ENCODE results near the gene PRR7.

Gene PRR7

DNA sequence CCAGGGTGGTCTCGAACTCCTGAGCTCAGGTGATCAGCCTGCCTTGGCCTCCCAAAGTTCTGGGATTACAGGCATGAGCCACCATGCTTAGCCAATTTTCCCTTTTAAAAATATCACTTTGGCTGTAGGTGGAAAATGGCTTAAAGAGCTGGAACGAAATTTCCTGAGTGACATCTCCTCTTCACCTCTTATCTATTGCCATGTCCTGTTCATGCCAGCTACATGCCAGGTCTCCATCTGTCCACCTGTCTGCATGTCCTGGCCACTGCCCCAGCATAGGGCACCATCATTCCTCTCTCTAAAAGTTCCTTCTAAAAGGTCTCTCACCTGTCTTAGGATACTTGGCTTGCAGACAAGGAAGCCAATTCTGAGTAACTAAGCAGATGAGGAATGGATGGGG is 22.9 kb upstream of the PRR7 start:
- DNase-seq: no peak

DNA sequence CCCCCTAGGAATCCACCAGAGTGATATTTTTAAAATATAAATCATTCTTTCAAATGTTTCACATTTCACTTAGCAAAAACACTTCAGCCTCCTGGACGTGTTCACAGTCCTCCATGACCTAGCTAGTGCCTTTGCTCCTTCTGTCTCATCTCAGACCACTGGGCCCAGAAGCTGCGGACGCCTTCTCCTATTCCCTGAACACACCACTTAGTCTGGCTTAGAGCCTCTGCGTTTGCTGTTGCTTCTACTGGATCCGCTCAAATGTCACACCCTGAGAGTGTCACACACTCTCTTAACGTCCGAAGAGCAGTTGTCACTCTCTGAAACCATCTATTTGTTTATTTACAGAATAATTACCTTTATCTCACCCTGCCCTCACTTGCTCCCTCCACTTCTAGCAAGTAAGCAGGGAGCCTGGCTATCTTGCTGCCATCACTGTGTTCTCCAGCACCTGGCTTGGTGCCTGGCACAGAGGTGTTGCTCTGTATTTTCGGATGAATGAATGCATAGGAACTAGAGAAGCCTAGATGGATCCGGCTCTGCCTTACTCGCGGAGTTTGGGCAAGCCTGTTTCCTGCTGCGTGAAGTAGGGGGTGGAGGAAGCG is 21.3 kb upstream of the PRR7 start:
- no peak for DNase-seq

- DNase-seq: peak; percentile 84 to 100 (median 99)
Measured at GRCh38 chr5:177425801-177426565, 20.6 kb upstream of the PRR7 start.

DNA sequence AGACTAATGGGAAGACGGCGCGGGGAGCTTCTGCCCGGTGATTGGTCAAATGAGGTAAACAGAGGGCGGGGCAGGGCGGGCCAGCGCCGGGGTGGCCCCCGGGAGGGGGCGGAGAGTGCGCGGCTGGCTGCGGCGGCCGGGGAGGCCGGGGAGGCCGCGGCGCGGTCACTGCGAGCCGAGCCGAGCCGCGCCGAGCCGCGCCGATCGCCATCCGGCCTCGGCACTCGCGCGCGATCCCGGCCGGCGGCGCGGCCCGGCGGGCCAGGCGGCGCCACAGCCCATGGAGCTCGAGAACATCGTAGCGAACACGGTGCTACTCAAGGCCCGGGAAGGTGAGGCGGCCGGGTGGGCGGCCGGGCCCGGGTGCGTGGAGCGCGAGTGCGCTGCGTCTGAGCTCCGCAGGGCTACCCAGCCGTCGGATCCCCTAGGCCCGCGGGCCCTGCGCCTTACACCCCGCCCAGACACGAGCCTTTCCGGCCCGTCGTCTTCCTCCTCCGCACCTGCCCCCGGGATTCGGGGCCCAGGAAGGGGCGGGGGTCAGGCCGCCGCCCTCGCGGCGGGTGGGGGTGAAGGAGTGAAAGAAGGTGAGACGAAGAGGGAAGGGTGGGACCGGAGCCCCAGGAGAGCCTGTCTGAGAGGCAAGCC is 19.9 kb upstream of the PRR7 start, which contains the start of gene GRK6:
GRK6 (plus strand) TSS at position 111 of the 645 bp plus-strand sequence; CDS start at position 281, 170 bp downstream.
- DNase-seq: peak in 5 of 51 donors; percentile 40 to 56 (median 46)

- peak in 1 of 51 donors; percentile 10 for DNase-seq
Measured at GRCh38 chr5:177427211-177427822, 19.3 kb upstream of the PRR7 start.

DNA sequence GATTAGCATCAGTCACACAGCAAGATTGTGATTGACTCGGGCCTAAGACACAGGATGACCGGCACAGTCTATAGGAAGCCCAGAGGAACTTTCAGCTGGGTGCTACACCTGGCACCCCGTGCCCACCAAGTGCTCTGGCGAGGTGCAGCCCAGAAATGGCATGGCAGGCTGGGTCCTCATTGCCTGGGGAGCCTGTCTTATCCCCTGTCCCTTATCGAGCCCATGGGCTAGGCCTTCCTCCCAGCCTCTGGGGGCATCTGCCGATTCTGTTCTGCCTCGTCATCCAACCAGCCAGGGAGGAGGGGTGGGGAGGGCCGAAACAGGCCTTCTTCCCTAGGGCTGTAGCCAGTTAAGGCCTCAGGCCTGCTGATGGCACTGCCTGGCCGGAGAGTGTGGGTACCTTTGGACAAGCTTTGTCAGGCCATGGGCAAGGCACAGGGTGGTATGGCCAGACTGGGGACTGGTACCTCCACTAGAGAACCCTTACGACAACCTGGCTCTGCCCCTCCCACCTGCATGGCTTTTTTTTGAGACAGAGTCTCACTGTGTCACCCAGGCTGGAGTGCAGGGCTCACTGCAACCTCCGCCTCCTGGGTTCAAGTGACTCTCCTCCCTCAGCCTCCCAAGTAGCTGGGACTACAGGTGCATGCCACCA is 18.6 kb upstream of the PRR7 start:
- no peak for DNase-seq

DNA sequence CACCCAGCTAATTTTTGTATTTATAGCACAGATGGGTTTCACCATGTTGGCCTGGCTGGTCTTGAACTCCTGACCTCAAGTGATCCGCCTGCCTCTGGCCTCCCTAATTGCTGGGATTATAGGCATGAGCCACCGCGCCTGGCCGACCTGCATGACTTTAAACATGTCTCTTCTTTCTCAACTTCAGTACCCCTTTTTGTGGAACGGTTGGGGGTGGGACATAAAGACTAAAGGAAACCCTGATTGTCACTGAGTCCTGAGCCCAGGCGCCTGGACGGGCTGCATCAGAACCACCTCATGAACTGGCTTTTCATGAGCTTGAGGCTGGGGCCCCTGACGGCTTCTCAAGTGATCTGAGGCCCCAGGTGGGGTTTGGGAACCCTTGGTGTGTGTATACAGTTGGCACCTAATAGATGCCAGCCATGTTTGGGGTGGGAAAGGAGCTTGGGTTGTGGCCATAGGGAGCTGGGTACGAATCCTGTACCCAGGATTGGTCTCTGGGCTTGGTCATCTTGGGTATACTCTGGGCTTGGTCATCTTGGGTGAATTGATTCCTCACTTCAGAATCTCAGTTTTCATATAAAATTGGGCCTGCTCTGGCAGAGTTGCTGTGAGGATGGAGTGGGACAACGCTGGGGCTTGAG is 17.9 kb upstream of the PRR7 start:
- DNase-seq: no peak

GRCh38 chr5:177429248-177430040 is 17.2 kb upstream of the PRR7 start:
- peak in 14 of 51 donors; percentile 12 to 58 (median 18) for DNase-seq

- no peak for DNase-seq
Measured at GRCh38 chr5:177430140-177430951, 16.3 kb upstream of the PRR7 start.

GRCh38 chr5:177430972-177431316 is 15.7 kb upstream of the PRR7 start:
- no peak for DNase-seq

GRCh38 chr5:177431317-177432142 is 15.1 kb upstream of the PRR7 start:
- peak in 6 of 51 donors; percentile 11 to 32 (median 20) for DNase-seq

- peak in 30 of 51 donors; percentile 9 to 69 (median 43) for DNase-seq
Measured at GRCh38 chr5:177432143-177432838, 14.3 kb upstream of the PRR7 start.

DNA sequence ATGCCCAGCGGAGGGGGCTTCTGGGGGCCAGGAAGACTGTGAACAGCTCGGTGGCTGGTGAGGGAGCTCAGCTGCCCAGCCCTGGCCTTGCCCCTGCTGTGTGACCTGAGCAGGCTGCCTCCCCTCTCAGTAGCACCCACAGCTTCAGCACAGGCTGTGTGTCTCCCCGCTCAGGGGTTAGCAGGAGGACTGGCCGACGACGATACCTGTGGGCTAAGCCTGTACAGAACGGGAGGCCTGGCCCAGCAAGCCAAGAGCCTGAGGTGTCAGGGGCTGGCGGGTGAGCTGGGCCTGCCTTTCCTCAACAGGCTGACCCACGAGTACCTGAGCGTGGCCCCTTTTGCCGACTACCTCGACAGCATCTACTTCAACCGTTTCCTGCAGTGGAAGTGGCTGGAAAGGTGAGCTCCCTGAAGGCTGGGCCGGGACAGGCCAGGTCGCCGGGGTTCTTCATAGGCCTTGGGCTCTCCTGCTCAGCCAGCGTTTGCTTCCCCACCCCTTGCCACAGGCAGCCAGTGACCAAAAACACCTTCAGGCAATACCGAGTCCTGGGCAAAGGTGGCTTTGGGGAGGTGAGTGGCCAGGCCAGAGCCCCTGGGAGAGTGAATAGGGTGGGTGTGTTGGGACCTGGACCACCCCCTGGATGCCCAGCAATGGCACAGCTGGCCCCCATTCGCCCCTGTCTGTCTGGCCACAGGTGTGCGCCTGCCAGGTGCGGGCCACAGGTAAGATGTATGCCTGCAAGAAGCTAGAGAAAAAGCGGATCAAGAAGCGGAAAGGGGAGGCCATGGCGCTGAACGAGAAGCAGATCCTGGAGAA is 13.6 kb upstream of the PRR7 start:
- DNase-seq: no peak

DNA sequence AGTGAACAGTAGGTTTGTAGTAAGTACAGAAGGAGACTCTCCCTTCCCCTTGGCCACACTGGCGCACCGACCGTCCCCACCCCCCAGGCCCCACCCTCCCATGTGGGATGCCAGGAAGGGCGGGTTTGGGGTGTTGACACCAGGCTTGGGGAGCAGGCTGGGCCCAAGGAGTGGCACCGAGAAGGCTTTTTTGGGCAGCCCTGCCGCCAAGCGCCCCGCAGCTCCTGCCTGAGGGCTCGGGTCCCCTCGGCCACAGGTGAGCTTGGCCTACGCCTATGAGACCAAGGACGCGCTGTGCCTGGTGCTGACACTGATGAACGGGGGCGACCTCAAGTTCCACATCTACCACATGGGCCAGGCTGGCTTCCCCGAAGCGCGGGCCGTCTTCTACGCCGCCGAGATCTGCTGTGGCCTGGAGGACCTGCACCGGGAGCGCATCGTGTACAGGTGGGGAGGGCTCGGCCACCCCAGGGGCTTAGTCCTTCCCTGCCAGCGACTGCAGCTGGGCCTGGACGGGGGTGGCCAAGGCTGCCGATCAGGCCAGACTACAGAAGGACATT is 12.9 kb upstream of the PRR7 start:
- no peak for DNase-seq

DNA sequence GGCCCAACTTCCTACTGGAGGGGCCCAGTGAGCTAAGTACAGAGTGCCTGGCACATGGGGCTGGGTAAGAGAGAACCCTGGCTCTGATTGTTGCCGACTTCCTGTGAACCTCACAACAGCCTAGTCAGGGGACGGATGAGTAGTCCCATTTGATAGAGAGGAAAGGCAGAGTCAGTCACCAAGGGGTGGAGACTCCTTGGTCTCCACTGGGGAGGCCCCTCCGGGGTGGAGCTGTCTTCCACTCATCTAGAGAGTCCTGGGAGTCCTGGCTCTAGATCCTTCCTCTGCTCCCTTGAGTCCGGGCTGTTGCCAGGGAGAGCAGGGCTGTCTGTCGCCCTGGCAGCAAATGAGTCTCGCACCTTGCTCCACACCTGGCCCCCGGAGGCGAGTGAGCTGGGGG is 12.2 kb upstream of the PRR7 start:
- DNase-seq: no peak

- DNase-seq: no peak
Measured at GRCh38 chr5:177434942-177435738, 11.5 kb upstream of the PRR7 start.

Measured in hypothalamus (tissue), 51 donors.